GM10266 (cell line): ENCODE results near the gene MAPK12.

Experiments
- DNase-seq: peaks from one replicate; pipeline ENCODE4 v3.0.0; 2012; ENCODE audit errors: extremely low spot score
- TF ChIP-seq, protein P1 (sequence below): IDR thresholded peaks from 2 replicates; pipeline ENCODE4 v1.5.1; 2012; ENCODE audit warnings: mild to moderate bottlenecking, low read depth; ENCODE audit not compliant: control insufficient read depth, insufficient read depth; ENCODE audit errors: missing control alignments

The MAPK12 gene

DNA sequence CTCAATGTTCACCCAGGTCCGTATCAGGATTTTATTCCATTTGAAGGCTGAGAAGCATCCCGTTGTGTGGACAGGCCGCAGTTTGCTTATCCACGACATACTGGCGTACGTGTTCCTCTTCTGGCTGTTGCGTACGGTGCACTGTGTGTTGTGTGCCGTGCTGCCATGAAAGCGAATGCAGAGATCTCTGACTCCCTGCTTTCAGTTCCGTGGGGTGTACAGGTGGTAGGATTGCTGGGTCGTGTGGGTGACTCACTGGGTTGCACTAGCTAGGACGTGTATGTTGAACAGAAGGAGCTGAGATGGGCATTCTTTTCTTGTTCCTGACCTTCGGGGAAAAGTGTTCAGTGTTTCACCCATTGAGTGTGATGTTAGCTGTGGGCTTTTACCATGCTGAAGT lies 50.3 kb downstream of the MAPK12 start:
- DNase-seq = no peak
- TF ChIP-seq, protein P1, sequence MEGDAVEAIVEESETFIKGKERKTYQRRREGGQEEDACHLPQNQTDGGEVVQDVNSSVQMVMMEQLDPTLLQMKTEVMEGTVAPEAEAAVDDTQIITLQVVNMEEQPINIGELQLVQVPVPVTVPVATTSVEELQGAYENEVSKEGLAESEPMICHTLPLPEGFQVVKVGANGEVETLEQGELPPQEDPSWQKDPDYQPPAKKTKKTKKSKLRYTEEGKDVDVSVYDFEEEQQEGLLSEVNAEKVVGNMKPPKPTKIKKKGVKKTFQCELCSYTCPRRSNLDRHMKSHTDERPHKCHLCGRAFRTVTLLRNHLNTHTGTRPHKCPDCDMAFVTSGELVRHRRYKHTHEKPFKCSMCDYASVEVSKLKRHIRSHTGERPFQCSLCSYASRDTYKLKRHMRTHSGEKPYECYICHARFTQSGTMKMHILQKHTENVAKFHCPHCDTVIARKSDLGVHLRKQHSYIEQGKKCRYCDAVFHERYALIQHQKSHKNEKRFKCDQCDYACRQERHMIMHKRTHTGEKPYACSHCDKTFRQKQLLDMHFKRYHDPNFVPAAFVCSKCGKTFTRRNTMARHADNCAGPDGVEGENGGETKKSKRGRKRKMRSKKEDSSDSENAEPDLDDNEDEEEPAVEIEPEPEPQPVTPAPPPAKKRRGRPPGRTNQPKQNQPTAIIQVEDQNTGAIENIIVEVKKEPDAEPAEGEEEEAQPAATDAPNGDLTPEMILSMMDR = no peak

GRCh38 chr22:50210378-50211139 lies 50.9 kb downstream of the MAPK12 start:
- TF ChIP-seq, protein P1 = no peak
- no peak for DNase-seq

GRCh38 chr22:50209893-50210292 lies 51.6 kb downstream of the MAPK12 start:
- TF ChIP-seq, protein P1 = peak; percentile 89
- peak; percentile 89 for DNase-seq

DNA sequence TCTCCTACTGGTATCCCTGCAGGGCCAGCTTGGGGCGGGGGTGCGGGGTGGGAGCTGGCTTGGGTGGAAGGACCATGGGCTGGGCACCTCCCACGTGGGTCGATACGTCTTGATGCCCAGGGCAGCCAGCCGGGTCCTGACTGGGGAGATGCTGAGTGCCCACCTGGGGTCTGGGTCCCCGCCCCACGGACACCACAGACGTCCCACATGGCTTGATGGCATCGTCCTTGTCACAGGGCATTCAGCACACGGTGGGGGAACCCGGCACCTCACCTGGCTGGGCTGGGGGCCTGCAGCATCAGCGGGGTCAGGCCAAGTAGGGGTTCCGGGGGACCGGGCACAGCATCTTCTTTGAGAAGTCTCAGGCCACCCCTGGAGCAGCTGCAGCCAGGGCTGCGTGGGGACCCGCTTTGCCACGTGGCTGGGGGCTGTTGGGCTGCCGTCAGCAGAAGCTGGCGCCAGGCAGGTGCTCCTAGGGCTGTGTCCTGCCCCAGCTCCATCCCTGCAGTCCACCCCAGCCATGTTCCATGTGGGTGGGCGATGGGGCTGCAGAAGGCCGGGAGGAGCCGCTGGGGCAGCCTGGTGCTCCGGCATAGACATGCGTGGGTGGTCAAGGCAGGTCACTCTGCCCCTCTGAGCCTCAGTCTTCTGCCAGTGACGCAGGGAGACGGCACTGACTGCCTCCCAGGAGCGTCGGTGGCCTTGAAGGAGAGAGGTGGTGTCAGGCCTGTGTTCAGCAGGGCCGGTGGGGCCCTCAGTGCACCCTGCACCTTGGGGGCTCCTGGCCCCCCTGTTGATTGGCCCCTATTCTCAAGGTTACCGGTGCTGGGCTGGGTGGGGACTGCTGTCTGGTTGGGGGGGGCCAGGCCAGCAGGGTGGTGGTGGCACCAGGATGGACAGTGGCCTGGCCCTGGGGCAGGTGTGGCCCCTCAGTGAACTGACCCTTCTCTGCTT lies 52.3 kb downstream of the MAPK12 start:
- no peak for DNase-seq

DNA sequence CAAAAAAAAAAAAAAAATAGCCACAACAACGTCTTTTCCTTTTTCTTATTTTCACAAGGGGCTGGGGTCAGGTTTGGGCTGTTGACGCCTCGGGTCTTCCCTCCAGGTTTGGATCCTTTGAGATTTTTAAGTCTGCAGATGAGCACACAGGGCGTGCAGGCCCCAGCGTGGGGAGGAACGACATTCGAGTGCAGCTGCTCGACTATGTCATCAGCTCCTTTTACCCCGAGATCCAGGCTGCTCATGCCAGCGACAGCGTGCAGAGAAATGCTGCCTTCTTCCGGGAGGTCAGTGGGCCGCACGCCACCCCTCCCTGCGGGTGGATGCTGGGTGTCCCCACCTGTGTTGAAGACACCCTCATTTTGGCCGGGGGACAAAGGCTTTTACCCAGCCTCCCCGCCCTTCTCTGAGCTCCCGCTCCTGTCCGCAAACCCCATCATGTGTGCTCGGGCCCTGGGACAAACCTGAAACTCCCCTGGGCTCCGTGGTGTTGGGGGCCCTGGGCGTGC lies 53.0 kb downstream of the MAPK12 start:
- TF ChIP-seq, protein P1 = no peak

More for the DNA sequence above, 52.3 kb downstream of the MAPK12 start:
- TF ChIP-seq, protein P1 = no peak

DNA sequence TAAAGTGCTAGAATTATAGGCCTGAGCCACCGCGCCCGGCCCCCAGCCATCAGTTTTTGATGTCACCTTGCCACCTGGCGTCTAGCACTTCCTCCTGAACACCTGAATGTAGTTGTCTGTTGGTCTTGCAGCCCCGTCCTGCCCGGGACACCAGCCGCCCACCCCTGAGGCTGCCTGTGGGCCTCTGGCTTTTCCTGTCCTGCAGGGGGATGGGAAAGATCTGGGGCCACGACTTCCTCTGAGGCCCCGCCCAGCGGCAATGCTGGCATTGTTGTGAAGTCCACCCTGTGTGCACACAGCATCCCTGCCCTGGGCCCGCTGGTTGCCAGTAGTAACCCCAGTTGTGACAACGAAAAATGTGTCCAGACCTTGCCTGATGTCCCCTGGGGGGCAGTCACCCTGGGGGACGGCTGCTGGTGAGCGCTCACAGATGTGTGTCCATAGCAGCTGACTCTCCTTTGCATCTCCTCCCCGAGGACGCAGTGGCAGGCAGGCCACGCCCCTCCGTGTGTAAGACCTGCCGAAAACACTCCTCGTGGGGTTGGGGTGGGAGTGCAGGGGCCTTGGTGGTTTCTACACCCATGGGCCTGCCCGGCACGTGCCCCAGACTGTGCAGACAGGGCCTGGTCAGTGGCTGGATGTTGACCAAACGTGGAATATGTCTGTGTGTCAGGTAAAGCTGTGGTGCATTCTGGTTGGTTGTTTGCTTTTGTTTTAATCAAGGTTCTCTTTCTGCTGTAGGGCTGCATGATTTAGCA lies 53.9 kb downstream of the MAPK12 start:
- DNase-seq = no peak
- TF ChIP-seq, protein P1 = no peak

More for the DNA sequence above, 53.0 kb downstream of the MAPK12 start:
- DNase-seq = no peak
